Osteoblast (primary cell): ENCODE measurements around the gene BCL11B. TPM values are rescaled to one million over a fixed set of nuclear protein-coding genes. Genes with fewer than 3 reads are reported as not detected.
A peak's percentile ranks its signal among the peaks of the same experiment; 100 is the strongest.

ENCODE experiments used
- DNase-seq: peaks from one replicate; pipeline ENCODE4 v3.0.0; 2011; ENCODE audit warnings: low spot score, mixed read lengths; ENCODE audit not compliant: insufficient read length; ENCODE audit errors: missing footprints
- H2AFZ ChIP-seq: 2 replicates; pipeline ENCODE4 v1.6.0; 2011; ENCODE audit warnings: mild to moderate bottlenecking, low read length
- H3K27ac ChIP-seq: 2 replicates; pipeline ENCODE4 v1.5.1; 2011; ENCODE audit warnings: mild to moderate bottlenecking, low read depth, low read length, moderate library complexity
- H3K27me3 ChIP-seq: 2 replicates; pipeline ENCODE4 v1.6.0; 2012; ENCODE audit warnings: mild to moderate bottlenecking, control low read depth, inconsistent platforms, low read length, moderate library complexity; ENCODE audit not compliant: insufficient read depth
- H3K36me3 ChIP-seq: 2 replicates; pipeline ENCODE4 v1.5.1; 2011; ENCODE audit warnings: mild to moderate bottlenecking, low read length, control low read depth, moderate library complexity; ENCODE audit not compliant: insufficient read depth
- H3K4me1 ChIP-seq: 2 replicates; pipeline ENCODE4 v1.5.1; 2011; ENCODE audit warnings: mild to moderate bottlenecking, low read length, control low read depth, moderate library complexity; ENCODE audit not compliant: insufficient read depth
- H3K4me2 ChIP-seq: 2 replicates; pipeline ENCODE4 v1.6.0; 2011; ENCODE audit warnings: mild to moderate bottlenecking, low read length; ENCODE audit not compliant: insufficient read depth
- H3K4me3 ChIP-seq: fragments of 200-600 bp; sonication (generic); 3 replicates; pipeline ENCODE4 v1.5.1; 2012; ENCODE audit warnings: mild to moderate bottlenecking, low read length, inconsistent platforms; ENCODE audit not compliant: insufficient read depth
- H3K79me2 ChIP-seq: 2 replicates; pipeline ENCODE4 v1.6.0; 2012; ENCODE audit warnings: mild to moderate bottlenecking, low read length, control low read depth, inconsistent platforms; ENCODE audit not compliant: insufficient read depth
- H3K9me3 ChIP-seq: 2 replicates; pipeline ENCODE4 v1.5.1; 2011; ENCODE audit warnings: low read depth, low read length, control low read depth
- H4K20me1 ChIP-seq: 2 replicates; pipeline ENCODE4 v1.6.0; 2012; ENCODE audit warnings: mild to moderate bottlenecking, low read length, control low read depth; ENCODE audit not compliant: insufficient read depth
- CTCF ChIP-seq: IDR thresholded peaks from 2 replicates; pipeline ENCODE4 v1.5.1; 2011; ENCODE audit warnings: mild to moderate bottlenecking, low read depth, low read length, moderate library complexity; ENCODE audit errors: extremely low read depth
- total RNA-seq: library from RNA; depleted of rRNA; stranded (reverse); fragments of >200 nt; gene quantifications from 2 replicates; pipeline ENCODE4 v1.2.3, GENCODE V29; 2012

Gene BCL11B
- total RNA-seq, 1 donor = 0.36 TPM

- Histone ChIP-seq H4K20me1 (no peaks in the 10 kb centered on the region), H3K27me3 (no peaks in the 10 kb centered on the region), H3K9me3 (no peaks in the 10 kb centered on the region), H3K79me2 (no peaks in the 10 kb centered on the region), H3K4me2 (no peak overlapping the region), H3K36me3 (no peaks in the 10 kb centered on the region), H3K4me1 (no peaks in the 10 kb centered on the region), H3K27ac (no peak overlapping the region), H2AFZ (no peak overlapping the region), H3K4me3 (no peak overlapping the region)
- no peak for DNase-seq
- TF ChIP-seq CTCF = no peak
These were observed 71.4 kb downstream of the BCL11B start for GRCh38 chr14:99200654-99201005.

- H3K27ac ChIP-seq = no peak overlapping the region
- no peaks in the 10 kb centered on the region for H3K9me3 ChIP-seq
- DNase-seq = no peak
- H3K27me3 ChIP-seq = no peaks in the 10 kb centered on the region
- no peaks in the 10 kb centered on the region for H3K36me3 ChIP-seq
- H3K4me1 ChIP-seq = no peaks in the 10 kb centered on the region
- H3K79me2 ChIP-seq = no peaks in the 10 kb centered on the region
- peak; percentile 25 for TF ChIP-seq CTCF
- H2AFZ ChIP-seq = no peak overlapping the region
- no peak overlapping the region for H3K4me3 ChIP-seq
- H4K20me1 ChIP-seq = no peaks in the 10 kb centered on the region
- H3K4me2 ChIP-seq = no peak overlapping the region
These were observed 71.9 kb downstream of the BCL11B start for GRCh38 chr14:99199846-99200653.

GRCh38 chr14:99198746-99199502 is 73.1 kb downstream of the BCL11B start:
- Histone ChIP-seq H3K27ac (no peak overlapping the region), H3K4me1 (no peaks in the 10 kb centered on the region), H3K4me2 (no peak overlapping the region), H4K20me1 (no peaks in the 10 kb centered on the region), H3K79me2 (no peaks in the 10 kb centered on the region), H2AFZ (no peak overlapping the region), H3K4me3 (no peak overlapping the region), H3K27me3 (no peaks in the 10 kb centered on the region), H3K36me3 (no peaks in the 10 kb centered on the region), H3K9me3 (no peaks in the 10 kb centered on the region)
- DNase-seq = no peak
- no peak for TF ChIP-seq CTCF

- H3K4me3 ChIP-seq = no peak overlapping the region
- no peaks in the 10 kb centered on the region for H3K79me2 ChIP-seq
- no peaks in the 10 kb centered on the region for H3K9me3 ChIP-seq
- H3K4me2 ChIP-seq = no peak overlapping the region
- no peaks in the 10 kb centered on the region for H3K27me3 ChIP-seq
- no peak overlapping the region for H2AFZ ChIP-seq
- H4K20me1 ChIP-seq = no peaks in the 10 kb centered on the region
- no peak for DNase-seq
- TF ChIP-seq CTCF = no peak
- H3K4me1 ChIP-seq = peaks cover 8% of the 10 kb centered on the region
- no peak overlapping the region for H3K27ac ChIP-seq
- H3K36me3 ChIP-seq = no peaks in the 10 kb centered on the region
These were observed 75.7 kb downstream of the BCL11B start for GRCh38 chr14:99196310-99196650.
